Measurements from ENCODE around the gene TECTA.

The TECTA gene

GRCh38 chr11:121100943-121101342, at the start of gene TECTA:
TSS of gene TECTA (plus strand) at chr11:121101243. CDS start at chr11:121102666, 1,423 bp downstream.
- no peak for DNase-seq

DNA sequence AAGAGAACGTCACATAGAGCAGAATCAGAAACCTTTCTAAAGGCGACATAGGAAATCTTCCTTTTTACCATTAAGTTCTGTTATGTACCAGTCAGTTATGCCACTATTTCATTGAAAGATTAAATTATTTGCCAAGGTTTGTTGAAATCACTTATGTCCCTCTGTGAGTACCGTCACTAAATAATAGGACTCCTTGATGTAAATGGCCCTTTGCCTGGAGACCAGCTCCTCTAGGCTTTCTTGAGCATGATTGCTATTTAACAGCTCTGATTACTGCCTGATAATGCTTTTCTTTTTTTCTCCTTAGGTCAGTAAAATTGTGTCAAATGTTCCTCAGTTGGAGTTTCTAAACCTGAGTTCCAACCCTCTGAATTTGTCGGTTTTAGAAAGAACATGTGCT, 47.8 kb upstream of the TECTA start:
- DNase-seq = no peak

DNA sequence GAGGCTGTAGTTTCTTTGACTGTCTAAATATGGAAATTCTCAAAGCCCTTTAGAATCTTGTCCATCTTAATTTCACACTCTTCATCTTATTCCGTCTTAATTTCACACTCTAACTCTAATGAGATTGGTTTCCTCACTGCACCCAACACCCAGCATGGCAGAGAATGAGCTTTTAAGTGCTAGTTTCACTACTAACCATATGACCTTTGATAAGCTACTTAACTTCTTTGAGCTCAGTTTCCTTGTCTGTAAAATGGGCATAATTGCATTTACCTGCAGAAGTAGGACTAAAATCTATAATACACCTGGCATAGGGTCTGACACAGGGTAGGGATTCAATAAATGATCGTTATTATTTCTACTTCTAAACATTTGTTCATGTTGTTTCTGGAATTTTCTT, 46.8 kb upstream of the TECTA start:
- DNase-seq = no peak

- DNase-seq = no peak
Measured at GRCh38 chr11:121055076-121055475, 46.0 kb upstream of the TECTA start.

DNA sequence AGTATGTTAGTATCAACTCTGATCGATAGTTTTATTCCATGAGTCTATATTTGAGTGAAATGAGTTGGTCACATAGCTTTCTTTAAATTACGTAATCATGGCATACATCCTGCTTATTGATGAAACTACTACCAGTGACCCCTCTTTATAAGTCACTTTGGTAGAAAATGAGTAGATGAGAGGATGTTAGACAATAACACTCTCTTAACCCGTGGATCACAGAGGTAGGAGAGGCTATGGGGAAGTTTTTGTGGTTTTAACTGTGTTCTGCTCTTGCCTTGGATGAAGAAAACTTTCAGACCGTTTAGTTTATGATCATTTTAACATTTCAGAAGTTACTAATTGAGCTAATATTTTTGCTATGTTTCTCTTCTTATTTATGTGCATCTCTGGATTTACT, 43.1 kb upstream of the TECTA start:
- no peak for DNase-seq

DNA sequence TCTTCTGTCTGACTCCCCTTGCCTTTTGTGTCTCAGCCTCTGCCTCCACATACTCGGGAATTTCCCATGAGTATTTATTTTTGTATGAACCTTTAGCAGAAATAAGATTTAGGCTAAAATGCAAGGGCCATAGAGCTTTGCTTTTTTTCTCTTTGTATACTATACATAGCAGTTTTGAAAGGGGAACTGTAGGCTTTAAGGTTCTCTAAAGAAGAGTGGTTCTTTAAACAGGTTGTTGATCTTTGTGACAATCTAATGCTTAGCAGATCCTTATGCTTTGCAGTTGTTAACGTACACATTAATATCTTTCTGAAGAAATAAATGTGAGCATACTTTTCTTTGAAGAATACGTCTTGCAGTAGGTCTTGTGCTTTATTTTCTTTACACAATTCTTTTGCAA, 42.1 kb upstream of the TECTA start:
- DNase-seq = no peak

- DNase-seq = no peak
Measured at GRCh38 chr11:121059605-121060004, 41.4 kb upstream of the TECTA start.

DNA sequence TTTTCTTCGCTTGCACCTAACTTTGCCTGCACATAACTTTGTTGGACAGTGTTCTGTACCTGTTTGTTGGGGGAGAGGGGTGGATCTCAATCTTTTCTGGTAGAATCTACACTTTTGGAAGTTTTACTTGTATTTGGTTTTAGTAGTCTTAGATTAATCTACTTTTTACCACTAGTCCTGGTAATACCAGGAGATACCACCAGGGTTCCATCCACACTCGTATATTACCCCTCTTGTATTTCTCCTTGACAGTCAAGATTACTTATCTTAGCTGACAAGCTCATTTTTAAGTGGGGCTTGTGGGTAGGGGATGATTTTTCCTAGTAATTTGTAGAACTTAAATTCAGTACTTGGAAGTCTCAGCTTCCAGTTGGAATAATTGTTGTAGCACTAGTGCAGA, 37.3 kb upstream of the TECTA start:
- no peak for DNase-seq

GRCh38 chr11:121066623-121067022, 34.4 kb upstream of the TECTA start:
- no peak for DNase-seq

DNA sequence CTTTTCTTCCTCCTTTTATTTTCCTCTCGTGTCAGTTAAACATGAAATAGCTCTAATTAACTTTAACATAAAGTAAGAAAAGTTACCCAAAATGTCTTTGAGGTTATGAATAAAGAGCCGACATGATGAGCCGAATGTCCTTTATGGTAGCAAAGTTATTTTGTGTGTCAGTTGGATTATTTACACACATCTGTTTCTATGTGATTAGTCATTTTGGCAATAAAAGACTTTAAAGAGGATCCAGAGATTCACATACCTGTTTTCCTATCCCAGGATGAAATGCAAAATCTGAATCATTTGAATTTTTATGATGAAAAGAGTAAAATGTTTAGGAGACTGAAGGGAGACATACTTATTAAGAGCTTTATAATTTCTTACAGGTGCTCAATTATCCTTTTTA, 34.0 kb upstream of the TECTA start:
- DNase-seq = no peak

GRCh38 chr11:121067453-121067852, 33.6 kb upstream of the TECTA start:
- no peak for DNase-seq

GRCh38 chr11:121067962-121068647, 32.9 kb upstream of the TECTA start:
- DNase-seq = no peak

- DNase-seq = no peak
Measured at GRCh38 chr11:121068787-121069186, 32.3 kb upstream of the TECTA start.

GRCh38 chr11:121070951-121071845, 29.8 kb upstream of the TECTA start:
- no peak for DNase-seq

DNA sequence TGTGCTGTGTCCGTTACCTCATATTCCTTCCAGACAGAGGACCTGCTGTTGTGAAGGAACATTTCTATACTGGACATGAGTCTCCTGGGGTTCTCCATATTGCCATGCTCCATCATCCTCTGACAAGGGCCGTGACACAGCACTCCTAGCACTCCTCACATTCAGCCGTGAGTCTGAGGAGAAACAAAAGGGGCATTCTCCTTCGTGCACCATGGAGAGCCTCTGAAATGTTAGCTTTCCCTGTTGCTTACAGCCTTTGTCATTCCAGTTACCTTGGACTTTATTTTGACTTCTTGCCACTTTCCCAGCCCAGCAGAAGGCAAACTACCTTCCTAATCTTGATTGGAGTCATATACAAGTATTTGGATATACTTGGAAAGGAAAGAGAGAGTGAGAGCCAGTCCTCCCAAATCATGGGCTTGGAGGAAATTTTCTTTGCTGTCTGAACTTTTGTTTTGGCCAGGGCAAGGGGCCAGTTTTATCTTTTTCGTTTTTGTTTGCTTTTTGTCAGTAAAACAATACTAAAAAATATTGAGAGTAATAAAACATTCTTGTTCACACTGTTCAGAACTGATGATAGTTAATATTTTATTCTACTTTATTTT, 29.1 kb upstream of the TECTA start:
- no peak for DNase-seq

GRCh38 chr11:121081321-121081720, 19.7 kb upstream of the TECTA start:
- DNase-seq = no peak

GRCh38 chr11:121082219-121082618, 18.8 kb upstream of the TECTA start:
- no peak for DNase-seq

- no peak for DNase-seq
Measured at GRCh38 chr11:121082670-121083069, 18.4 kb upstream of the TECTA start.

- DNase-seq = no peak
Measured at GRCh38 chr11:121086866-121087265, 14.2 kb upstream of the TECTA start.

- no peak for DNase-seq
Measured at GRCh38 chr11:121089566-121089965, 11.5 kb upstream of the TECTA start.

GRCh38 chr11:121090145-121090721, 10.8 kb upstream of the TECTA start:
- no peak for DNase-seq

- DNase-seq = no peak
Measured at GRCh38 chr11:121091492-121092152, 9.4 kb upstream of the TECTA start.

GRCh38 chr11:121095561-121095960, 5.5 kb upstream of the TECTA start:
- no peak for DNase-seq
